ENCODE measurements around the gene VWA5B2.

Gene VWA5B2

GRCh38 chr3:184209146-184209923 is 20.1 kb upstream of the VWA5B2 start:
- DNase-seq (ENCODE audit: extremely low read depth, insufficient read length): no peak
- no peak for TF ChIP-seq CTCF (IDR thresholded peaks at IDR 0.05; ENCODE audit: insufficient read depth, low read length, poor library complexity, severe bottlenecking)
- Histone ChIP-seq H3K4me3 (replicated peaks; ENCODE audit: low read depth, low read length) (no peak overlapping the region), H3K27me3 (replicated peaks; ENCODE audit: control insufficient read depth, insufficient read depth, low read length) (no peaks in the 10 kb centered on the region), H3K36me3 (ENCODE audit: control insufficient read depth, insufficient read depth, low read length) (no peaks in the 10 kb centered on the region)

GRCh38 chr3:184211297-184211696 is 18.1 kb upstream of the VWA5B2 start:
- no peak for TF ChIP-seq CTCF (IDR thresholded peaks at IDR 0.05; ENCODE audit: insufficient read depth, low read length, poor library complexity, severe bottlenecking)
- DNase-seq (ENCODE audit: extremely low read depth, insufficient read length): no peak
- Histone ChIP-seq H3K36me3 (ENCODE audit: control insufficient read depth, insufficient read depth, low read length) (no peaks in the 10 kb centered on the region), H3K27me3 (replicated peaks; ENCODE audit: control insufficient read depth, insufficient read depth, low read length) (no peaks in the 10 kb centered on the region), H3K4me3 (replicated peaks; ENCODE audit: low read depth, low read length) (no peak overlapping the region)

GRCh38 chr3:184211718-184212117 is 17.7 kb upstream of the VWA5B2 start:
- DNase-seq (ENCODE audit: extremely low read depth, insufficient read length): no peak
- TF ChIP-seq CTCF (IDR thresholded peaks at IDR 0.05; ENCODE audit: insufficient read depth, low read length, poor library complexity, severe bottlenecking): no peak
- no peaks in the 10 kb centered on the region for H3K36me3 ChIP-seq (ENCODE audit: control insufficient read depth, insufficient read depth, low read length)
- no peak overlapping the region for H3K4me3 ChIP-seq (replicated peaks; ENCODE audit: low read depth, low read length)
- no peaks in the 10 kb centered on the region for H3K27me3 ChIP-seq (replicated peaks; ENCODE audit: control insufficient read depth, insufficient read depth, low read length)

- no peak for DNase-seq (ENCODE audit: extremely low read depth, insufficient read length)
- no peaks in the 10 kb centered on the region for H3K27me3 ChIP-seq (replicated peaks; ENCODE audit: control insufficient read depth, insufficient read depth, low read length)
- TF ChIP-seq CTCF (IDR thresholded peaks at IDR 0.05; ENCODE audit: insufficient read depth, low read length, poor library complexity, severe bottlenecking): no peak
- no peak overlapping the region for H3K4me3 ChIP-seq (replicated peaks; ENCODE audit: low read depth, low read length)
- H3K36me3 ChIP-seq (ENCODE audit: control insufficient read depth, insufficient read depth, low read length): no peaks in the 10 kb centered on the region
Measured at GRCh38 chr3:184218814-184219213, 10.6 kb upstream of the VWA5B2 start.

- no peak for TF ChIP-seq CTCF (IDR thresholded peaks at IDR 0.05; ENCODE audit: insufficient read depth, low read length, poor library complexity, severe bottlenecking)
- no peaks in the 10 kb centered on the region for H3K36me3 ChIP-seq (ENCODE audit: control insufficient read depth, insufficient read depth, low read length)
- H3K27me3 ChIP-seq (replicated peaks; ENCODE audit: control insufficient read depth, insufficient read depth, low read length): no peaks in the 10 kb centered on the region
- no peak overlapping the region for H3K4me3 ChIP-seq (replicated peaks; ENCODE audit: low read depth, low read length)
- DNase-seq (ENCODE audit: extremely low read depth, insufficient read length): no peak
Measured at GRCh38 chr3:184222521-184222920, 6.9 kb upstream of the VWA5B2 start.

Data from GM06990 (cell line).